ENCODE measurements around the gene FN3KRP.

The FN3KRP gene

GRCh38 chr17:82687871-82688270 lies 28.6 kb upstream of the FN3KRP start:
- no peak for DNase-seq

- no peak for DNase-seq
Observed at GRCh38 chr17:82689077-82689476, 27.4 kb upstream of the FN3KRP start.

- peak; percentile 26 for DNase-seq
Observed at GRCh38 chr17:82690786-82691489, 25.6 kb upstream of the FN3KRP start.

GRCh38 chr17:82691714-82692113 lies 24.8 kb upstream of the FN3KRP start:
- DNase-seq, result no peak

GRCh38 chr17:82692268-82692667 lies 24.2 kb upstream of the FN3KRP start:
- DNase-seq, result no peak

DNA sequence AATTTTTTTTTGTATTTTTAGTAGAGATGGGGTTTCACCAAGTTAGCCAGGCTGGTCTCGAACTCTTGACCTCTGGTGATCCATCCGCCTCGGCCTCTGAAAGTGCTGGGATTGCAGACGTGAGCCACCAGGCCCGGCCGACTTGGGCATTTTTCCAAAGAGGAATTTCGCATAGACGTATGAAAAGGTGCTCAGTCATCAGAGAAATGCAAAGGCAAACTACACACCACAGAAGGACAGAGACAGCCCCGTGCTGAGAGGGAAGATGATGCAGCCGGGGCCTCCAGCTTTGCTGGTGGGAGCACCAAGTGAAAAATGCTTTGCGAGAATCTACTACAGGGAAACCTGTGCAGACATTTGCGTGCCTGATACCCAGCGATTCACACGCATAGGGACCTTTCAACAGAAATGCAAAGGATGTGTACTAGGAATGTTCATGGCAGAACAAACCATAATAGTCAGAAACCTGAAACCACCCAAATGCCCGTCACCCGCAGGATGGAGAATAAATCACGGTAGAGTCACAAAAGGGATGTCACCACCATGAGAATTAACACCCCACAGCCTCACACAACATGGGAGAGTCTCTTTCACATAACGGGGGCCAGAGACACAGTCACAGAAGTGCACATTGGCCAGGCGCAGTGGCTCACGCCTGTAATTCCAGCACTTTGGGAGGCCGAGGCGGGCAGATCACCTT lies 23.2 kb upstream of the FN3KRP start:
- no peak for DNase-seq

DNA sequence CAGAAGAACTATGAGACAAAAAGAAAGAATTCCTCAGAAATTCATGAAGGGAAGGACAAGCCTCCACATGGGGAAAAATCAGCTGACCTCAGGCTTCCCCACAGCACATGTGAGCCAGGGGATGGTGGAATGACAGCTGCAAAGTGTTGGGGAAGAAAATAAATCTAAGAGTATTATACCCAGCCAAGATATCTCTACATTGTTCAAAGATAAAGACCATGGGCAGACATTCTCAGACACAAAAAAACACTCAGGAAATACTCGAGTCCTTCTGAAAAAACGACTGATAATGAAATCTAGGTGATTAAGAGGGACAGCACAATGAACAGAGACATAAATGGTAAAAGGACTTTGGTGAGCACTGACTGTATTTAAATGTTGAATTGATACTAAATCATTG lies 21.9 kb upstream of the FN3KRP start:
- DNase-seq, result no peak

DNA sequence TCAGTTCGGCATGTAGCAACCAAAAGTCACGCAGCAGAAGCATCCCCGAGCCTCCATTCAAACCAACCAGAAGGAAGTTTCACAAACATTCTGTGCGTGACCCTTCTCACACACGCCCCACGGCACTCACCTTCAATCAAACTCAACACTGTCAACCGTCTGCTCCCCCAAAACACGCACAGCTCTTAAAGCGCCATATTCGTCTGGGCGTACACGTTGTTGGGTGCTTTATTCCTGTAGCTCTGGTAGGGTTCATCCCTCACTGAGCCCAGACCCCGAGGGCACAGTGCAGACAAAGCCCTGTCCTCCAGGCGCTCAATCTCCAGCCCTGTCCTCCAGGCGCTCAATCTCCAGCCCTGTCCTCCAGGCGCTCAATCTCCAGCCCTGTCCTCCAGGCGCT lies 20.2 kb upstream of the FN3KRP start:
- no peak for DNase-seq

DNA sequence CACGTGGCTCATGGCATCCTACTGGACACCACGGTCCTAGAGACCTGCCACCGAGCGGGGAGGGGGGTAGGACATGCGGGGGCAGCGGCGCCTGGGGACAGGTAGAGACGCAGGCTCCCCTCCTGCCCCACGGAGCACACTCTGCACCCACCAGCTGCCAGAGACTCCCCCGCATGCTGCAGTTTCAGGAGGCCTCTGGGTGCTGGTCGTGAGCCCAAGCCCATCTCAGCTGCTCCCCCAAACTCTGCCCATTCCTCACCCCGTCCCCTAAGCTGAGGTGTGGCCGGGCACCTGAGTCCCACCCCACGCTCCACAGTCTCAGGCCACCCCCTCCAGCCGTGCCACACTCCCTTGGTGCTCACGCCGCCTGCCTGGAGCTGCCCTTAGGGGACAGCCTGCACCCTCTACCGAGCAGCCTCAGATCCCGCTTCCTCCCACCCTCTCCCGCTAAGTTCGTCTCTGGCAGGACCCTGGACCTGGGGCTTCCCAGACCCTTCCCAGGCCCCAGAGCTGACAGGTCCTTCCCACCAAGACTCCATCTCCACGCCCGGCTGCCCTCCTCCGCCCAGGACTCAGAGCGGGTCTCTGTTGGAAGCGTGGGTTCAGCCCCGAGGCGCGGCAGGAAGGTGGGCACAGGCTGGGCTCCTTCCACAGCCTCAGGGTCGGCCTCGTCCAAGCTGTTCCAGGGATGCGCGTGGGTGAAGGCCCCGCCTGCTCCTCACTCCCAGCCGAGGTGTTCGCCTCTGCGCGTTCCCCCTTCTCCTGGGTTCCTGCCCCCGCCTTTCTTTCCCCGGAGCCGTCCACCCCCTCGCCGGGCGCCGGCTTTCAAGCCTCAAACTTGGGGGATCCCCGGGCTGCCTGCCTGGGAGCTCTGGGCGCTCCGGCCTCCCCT lies 19.3 kb upstream of the FN3KRP start:
- no peak for DNase-seq

- DNase-seq, result no peak
Observed at GRCh38 chr17:82697808-82698064, 18.8 kb upstream of the FN3KRP start.

GRCh38 chr17:82698065-82698973 lies 18.2 kb upstream of the FN3KRP start, which contains the start of gene RAB40B:
Gene RAB40B (minus strand): TSS chr17:82698698. CDS start chr17:82698596, 102 bp downstream.
- DNase-seq, result peak; percentile 97

GRCh38 chr17:82698974-82699442 lies 17.5 kb upstream of the FN3KRP start:
- no peak for DNase-seq

DNA sequence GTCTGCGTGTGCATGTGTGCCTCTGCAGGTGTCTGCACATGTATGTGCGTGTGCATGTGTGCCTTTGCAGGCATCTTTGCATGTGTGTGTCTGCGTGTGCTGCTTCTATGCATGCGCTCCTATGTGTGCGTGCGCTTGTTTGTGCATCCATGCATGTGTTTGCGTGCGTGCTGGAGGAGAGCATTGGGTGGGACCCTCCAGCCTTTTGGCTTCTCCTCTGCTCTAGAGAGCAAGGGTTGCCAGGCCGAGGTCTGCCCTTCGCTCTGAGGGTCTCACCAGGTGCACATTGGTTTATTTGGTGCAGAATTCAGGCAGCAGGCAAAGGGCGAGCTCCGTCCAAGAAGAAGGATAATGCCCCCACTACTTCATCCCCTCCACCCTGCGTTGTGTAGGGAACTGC lies 17.0 kb upstream of the FN3KRP start:
- DNase-seq, result no peak

DNA sequence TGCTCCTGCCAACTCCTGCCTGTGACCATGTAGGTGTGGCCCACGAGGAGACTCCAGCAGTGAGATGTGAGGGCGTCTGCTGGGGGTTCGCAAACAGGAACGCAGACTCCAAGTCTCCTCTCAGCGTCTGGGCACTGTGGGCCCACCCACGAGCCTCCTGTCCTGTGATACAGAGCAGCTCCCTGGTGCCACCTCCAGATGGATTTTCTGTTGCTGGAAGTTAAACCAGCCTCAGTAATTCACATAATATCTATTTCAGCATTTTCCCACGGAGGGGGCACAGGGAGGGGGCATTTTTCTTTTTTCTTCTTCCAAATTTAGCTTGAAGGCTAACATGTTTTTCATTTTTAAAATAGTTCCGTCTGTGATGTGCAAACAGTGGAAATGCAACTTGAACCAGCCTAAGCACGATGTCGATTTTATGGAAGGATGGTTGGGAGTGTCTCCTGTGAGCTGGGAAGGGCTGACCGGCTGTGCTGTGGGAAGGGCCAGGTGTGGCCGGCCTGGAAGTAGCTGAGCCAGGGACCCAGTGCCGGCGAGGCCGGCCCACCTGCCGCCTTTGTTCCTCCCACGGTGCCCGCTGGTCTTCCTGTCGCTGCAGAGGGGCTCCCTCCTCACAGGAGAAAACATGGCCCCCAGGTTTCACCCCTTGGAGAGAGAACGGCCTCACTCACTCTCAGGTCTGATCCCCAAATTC lies 14.1 kb upstream of the FN3KRP start:
- DNase-seq, result no peak

DNA sequence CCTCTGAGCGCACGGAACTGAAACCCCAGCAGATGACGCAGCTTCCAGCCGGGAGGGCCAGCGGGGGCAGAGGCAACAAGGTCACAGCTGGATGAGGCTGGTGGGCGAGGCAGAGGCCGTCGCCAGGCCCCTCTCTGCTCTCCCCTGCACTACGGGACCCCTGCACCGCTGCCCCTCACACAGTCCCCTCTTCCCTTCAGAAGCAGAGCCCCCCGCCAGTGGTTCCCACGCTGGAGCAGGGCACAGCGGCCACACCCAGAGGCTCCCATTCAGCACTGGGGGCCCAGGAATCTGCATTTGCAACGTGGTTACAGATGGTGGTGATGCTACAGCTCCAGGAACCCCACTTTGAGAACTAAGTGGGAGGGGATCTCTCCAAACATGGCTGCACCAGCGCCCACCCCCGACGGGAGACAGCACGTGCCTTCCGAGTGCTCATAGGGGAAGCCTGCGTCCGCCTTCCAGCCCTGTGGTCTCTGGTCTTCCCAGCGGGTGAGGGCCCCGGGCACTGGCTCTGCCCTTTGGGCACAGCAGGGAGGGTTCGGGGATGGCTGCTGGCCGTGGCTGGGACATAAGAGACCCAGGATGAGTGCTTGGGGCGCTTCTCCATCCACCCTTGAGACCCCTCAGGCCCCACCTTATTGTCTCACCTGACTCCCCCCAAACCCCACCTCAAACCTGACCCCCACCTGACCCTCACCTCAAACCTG lies 13.3 kb upstream of the FN3KRP start:
- no peak for DNase-seq

DNA sequence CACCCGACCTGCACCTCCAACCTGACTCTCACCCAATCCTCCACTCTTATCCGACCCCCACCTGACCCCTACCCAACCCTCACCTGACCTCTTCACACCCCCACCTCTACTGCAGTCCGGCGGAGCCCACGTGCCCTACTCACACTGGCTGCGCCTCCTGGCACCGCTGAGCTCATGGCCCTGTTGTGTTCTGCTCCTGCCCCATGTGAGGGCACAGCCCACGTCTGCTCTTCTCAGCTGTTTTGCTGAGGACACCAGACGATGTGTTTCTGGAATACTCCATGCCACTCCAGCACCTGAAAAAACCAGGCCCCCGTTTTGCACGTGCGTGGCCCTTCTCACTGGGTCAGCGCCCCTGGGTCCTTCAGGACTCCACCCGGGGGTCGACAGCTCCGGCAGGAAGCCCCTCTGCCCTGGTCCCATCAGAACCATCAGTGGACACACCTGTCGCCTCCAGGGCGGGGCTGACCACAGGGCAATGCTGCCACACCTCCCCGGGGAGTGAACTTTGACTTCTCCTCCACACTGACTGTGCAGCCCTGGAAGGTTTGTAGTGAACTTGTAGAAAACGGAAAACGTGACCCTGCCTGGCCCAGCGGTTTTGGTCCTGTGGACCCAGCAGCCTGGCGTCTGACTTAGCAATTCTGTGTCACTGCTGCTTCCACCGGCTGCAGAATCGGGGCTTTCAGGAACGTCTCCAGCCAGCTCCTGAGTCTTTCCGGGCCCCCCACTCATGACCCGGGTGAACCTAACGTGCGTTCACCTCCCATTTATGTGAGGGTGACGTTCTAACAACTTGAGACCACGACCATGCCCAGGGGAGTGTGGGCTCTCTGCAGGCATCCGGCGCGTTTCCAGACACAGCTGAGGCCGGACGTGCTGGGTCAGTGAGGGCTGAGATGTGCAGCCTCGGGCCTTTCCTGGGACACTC lies 12.3 kb upstream of the FN3KRP start:
- DNase-seq, result no peak

DNA sequence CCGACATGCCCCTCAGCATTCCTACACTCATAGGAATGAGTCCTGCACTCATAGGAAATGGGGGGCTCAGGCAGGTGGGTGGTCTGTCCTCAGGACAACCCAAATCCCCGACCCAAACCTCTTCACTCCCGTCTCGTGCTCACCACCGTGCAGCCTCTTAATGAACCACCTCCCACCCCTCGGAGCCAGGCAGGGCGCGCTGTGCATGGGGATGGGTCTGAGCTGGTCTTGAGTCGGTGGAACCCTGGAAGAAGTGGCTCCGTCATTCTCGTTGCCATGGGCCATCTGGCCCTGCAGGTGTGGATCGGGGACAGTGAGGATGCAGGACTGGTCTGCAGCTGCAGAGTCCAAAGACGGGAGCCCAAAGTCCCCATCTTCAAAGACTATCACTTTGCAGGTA lies 11.6 kb upstream of the FN3KRP start:
- no peak for DNase-seq

- DNase-seq, result no peak
Observed at GRCh38 chr17:82705756-82706155, 10.8 kb upstream of the FN3KRP start.

GRCh38 chr17:82709024-82709675 lies 7.4 kb upstream of the FN3KRP start:
- no peak for DNase-seq

All from NCI-H2227 treated with DMSO at 0.1 percent for 48 hours (cell line).